ENCODE measurements around the gene ALDH1A2.

Gene ALDH1A2

GRCh38 chr15:58109419-58109818 is 43.9 kb upstream of the ALDH1A2 start:
- Histone ChIP-seq H3K4me3 (no peak overlapping the region), H3K4me1 (no peaks in the 10 kb centered on the region), H3K27ac (no peak overlapping the region), H3K27me3 (peaks cover 0 to 5% of the 10 kb centered on the region in 2 donors), H3K9me3 (no peaks in the 10 kb centered on the region), H3K36me3 (no peaks in the 10 kb centered on the region)
- TF ChIP-seq CTCF (IDR thresholded peaks at IDR 0.05) = no peak
- DNase-seq = no peak
- intact Hi-C loops (cut with DNase I; ENCODE audit: low total_unique reads) = no loop called here

- H3K9me3 ChIP-seq = no peaks in the 10 kb centered on the region
- H3K4me1 ChIP-seq = no peaks in the 10 kb centered on the region
- no peak overlapping the region for H3K27ac ChIP-seq
- no peak for DNase-seq
- no peak for TF ChIP-seq CTCF (IDR thresholded peaks at IDR 0.05)
- no peak overlapping the region for H3K4me3 ChIP-seq
- peaks cover 0 to 5% of the 10 kb centered on the region in 2 donors for H3K27me3 ChIP-seq
- intact Hi-C loops (cut with DNase I; ENCODE audit: low total_unique reads) = no loop called here
- no peaks in the 10 kb centered on the region for H3K36me3 ChIP-seq
Observed at GRCh38 chr15:58108117-58108516, 42.6 kb upstream of the ALDH1A2 start.

GRCh38 chr15:58103482-58103881 is 38.0 kb upstream of the ALDH1A2 start:
- TF ChIP-seq CTCF (IDR thresholded peaks at IDR 0.05) = no peak

GRCh38 chr15:58096529-58097084 is 31.1 kb upstream of the ALDH1A2 start:
- TF ChIP-seq CTCF (IDR thresholded peaks at IDR 0.05) = no peak
- Histone ChIP-seq H3K27ac (no peak overlapping the region), H3K4me3 (no peak overlapping the region), H3K4me1 (no peaks in the 10 kb centered on the region), H3K9me3 (no peaks in the 10 kb centered on the region), H3K36me3 (no peaks in the 10 kb centered on the region), H3K27me3 (no peaks in the 10 kb centered on the region)
- intact Hi-C loops (cut with DNase I; ENCODE audit: low total_unique reads) = no loop called here
- DNase-seq = no peak

More at GRCh38 chr15:58103482-58103881, 38.0 kb upstream of the ALDH1A2 start:
- H3K9me3 ChIP-seq = no peaks in the 10 kb centered on the region
- H3K36me3 ChIP-seq = no peaks in the 10 kb centered on the region
- intact Hi-C loops (cut with DNase I; ENCODE audit: low total_unique reads) = no loop called here
- no peak for DNase-seq
- no peaks in the 10 kb centered on the region for H3K4me1 ChIP-seq
- no peaks in the 10 kb centered on the region for H3K27me3 ChIP-seq
- no peak overlapping the region for H3K4me3 ChIP-seq
- H3K27ac ChIP-seq = no peak overlapping the region

GRCh38 chr15:58095415-58095814 is 29.9 kb upstream of the ALDH1A2 start:
- DNase-seq = no peak
- no peak for TF ChIP-seq CTCF (IDR thresholded peaks at IDR 0.05)
- no peaks in the 10 kb centered on the region for H3K27me3 ChIP-seq
- H3K4me1 ChIP-seq = no peaks in the 10 kb centered on the region
- H3K4me3 ChIP-seq = no peak overlapping the region
- intact Hi-C loops (cut with DNase I; ENCODE audit: low total_unique reads) = no loop called here
- H3K36me3 ChIP-seq = no peaks in the 10 kb centered on the region
- no peaks in the 10 kb centered on the region for H3K9me3 ChIP-seq
- no peak overlapping the region for H3K27ac ChIP-seq

- Histone ChIP-seq H3K27me3 (no peaks in the 10 kb centered on the region), H3K4me3 (no peak overlapping the region), H3K9me3 (no peaks in the 10 kb centered on the region), H3K36me3 (no peaks in the 10 kb centered on the region), H3K4me1 (no peaks in the 10 kb centered on the region), H3K27ac (no peak overlapping the region)
- no peak for TF ChIP-seq CTCF (IDR thresholded peaks at IDR 0.05)
- no peak for DNase-seq
- intact Hi-C loops (cut with DNase I; ENCODE audit: low total_unique reads) = no loop called here
Observed at GRCh38 chr15:58087871-58088270, 22.4 kb upstream of the ALDH1A2 start.

All from tibial artery (tissue), 4 donors.